GM21786 (cell line): Measurements from ENCODE around the gene CTNNA2.

ENCODE experiments used
- ATAC-seq: cut with Tn5 transposase; IDR thresholded peaks from one replicate; pipeline ENCODE4 v1.9.1; 2021; ENCODE audit not compliant: unreplicated experiment

The CTNNA2 gene

DNA sequence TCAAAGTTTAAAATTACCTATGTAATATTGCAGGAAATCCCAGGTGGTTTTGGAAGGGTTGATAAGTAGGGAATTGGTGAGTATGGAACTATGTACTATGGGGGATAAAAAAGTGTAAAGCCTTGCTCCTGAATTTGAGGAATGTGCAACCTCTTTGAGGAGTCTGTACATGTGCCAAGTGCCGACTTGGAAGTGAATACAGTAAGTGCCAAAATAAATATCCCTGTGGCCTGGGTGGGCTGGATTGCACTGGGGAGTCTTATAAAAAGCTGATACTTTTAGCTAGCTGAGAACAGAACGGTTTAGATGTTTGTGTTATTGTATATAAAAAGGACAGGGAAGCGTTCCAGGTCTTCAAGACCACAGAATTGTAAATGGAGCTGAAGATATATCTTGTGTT is 1108.8 kb downstream of the CTNNA2 start:
- ATAC-seq, result no peak

DNA sequence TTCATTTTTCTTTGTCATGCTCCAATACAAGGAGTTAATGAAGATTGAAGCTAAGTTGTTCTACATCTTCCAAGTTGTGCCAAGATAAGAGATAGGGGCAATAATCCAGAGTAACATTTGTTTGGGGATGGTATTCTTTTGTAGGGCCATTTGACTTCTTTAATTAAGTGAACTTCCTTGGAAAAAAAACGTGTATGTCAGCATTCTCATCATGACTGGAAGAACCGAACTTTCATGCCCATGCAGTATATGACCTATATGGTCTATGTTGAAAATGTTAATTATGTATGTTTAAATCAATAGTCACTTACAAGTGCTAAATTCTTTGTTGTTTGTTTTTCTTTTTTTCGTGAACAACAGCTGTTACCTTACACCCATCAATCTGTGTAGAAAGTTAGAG is 1111.2 kb downstream of the CTNNA2 start:
- no peak for ATAC-seq

DNA sequence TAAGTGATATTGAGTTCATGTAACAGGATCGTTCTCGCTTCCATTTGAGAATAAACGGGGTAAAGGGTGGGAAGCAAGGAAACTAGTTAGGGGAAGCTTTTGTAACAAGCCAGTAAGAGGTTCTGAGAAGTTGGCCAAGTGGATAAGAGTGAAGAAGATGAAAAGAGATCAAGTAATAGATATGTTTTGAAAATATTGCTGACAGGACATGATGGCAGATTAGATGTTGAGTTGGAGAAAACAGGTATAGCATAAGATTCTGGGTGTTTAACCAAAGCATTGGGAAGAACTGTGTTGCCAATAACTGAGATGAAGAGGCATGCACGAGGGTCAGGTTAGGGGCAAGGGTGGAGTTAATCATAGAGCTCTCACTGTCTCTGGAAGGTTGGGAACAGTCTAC is 1121.7 kb downstream of the CTNNA2 start:
- no peak for ATAC-seq

DNA sequence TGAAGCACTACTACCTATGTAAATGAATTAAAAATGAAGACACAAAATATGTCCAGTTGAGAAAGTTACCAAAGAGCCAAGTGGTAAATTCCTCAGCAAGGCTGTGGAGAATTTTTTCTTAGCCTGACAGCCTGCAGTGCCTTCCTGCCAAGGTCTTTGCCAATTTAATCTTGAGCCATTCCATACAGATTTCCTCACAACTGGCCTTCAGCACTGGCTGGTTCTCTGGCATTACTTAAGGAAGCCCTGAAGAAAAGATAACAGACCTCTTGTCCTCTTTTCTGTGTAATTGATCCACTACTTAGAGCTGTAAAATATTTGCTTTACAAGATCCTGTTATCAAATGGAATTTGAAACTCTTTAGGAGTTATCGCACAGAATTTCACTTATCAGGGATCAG is 1125.9 kb downstream of the CTNNA2 start:
- no peak for ATAC-seq

DNA sequence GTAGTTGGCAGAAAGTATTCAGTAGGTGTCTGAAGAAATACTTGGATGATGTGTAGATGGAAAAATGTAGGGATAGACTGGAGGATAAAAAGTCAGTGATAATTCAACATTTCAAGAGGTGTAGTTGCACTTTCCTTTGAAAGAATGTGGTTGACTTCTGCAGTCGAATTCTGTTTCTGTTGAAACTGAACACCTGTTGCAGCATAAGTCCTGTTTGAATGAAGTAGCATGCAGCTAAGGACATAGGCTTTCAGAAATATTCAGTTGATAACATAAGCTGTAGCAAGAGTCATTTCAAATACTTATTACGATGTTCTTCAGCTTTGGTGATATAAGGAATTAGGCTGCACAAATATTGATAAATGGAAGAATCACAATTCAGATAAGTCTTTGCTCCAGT is 1129.6 kb downstream of the CTNNA2 start:
- no peak for ATAC-seq

DNA sequence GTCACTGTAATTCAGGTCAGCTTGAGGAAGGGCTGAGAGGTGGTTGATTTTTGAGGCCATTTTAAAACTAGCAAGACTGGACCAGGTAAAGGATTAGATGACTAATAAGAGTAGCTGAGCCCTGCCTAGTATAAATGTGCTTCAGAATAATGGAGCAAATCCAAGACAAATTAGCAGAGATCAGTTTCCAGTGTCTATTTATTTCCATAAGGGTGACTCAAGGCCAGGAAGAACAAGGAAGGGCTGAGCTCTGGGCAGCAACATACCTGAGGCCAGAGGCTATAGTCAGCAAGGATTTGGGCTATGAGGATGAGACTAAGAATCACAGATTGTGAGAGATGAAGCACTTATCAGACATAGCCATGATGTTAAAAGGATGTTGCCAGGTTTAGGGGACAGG is 1130.7 kb downstream of the CTNNA2 start:
- no peak for ATAC-seq

DNA sequence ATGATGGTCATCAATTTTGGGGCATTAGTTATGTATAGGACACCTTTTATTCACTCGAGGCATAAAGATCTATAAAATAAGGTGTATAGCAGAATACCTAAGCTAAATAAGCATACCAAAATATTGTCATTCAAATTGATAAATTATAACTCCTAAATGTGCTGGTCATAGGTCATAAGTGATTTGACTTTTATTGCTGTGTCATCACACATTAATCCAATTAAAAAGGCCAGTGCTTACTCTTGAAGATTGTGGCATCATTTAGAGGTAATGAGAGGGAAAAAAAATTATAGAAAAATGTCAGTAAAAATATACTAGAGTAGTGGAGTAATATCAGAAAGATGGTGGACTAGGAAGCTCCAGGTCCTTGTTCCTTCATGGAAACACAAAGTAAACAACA is 1138.6 kb downstream of the CTNNA2 start:
- no peak for ATAC-seq

DNA sequence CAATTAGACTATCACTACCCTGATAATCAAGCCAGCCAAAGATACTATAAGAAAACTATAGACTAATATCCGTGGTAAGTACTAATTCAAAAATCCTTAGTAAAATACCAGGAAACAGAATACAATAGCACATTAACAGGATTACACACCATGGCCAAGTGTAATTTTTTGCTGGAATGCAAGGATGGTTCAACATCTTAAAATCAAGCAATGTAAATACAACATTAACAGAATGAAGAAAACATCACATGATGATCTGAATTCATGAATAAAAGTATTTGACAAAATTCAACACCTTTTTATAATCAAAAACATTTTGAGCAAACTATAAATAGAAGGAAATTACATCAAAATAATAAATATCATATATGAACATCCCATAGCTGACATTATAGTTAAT is 1142.4 kb downstream of the CTNNA2 start:
- ATAC-seq, result no peak

DNA sequence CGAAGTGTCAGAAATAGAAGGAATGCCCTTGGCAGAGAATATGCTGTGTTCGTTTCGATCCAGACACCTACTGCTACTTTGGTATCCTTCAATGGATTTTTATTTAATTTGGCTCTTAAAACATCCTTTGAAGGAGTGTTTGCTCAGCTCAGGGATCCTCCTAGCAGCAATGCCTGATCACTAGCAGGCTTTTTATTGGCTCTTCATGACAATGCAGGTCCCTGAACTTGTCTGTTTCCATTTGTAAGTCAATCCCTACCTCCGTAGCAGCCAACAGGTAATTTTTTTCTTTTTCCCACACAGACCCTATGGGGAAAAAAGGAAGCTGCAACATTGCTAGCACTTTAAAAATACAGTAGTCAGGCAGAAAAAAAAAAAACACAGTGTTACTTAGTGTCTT is 1157.9 kb downstream of the CTNNA2 start:
- ATAC-seq, result no peak

DNA sequence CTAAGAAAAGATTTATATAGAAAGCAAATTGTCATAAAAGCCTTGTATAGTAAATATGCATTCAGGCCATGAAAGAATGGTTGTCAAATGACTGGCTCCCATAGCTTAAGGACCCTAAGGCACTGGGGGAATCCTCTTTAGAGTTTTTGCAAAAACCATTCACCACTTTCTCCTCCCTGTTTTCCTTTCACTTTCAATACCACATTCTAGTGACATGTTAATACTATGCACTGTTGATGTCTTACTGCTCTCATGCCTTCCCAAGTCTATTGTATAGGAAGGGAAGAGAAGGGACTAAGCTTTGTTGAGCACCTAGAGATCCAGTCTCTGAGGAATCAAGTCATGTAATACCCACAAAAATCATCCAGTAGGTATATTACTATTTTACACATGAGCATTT is 1174.7 kb downstream of the CTNNA2 start:
- no peak for ATAC-seq

DNA sequence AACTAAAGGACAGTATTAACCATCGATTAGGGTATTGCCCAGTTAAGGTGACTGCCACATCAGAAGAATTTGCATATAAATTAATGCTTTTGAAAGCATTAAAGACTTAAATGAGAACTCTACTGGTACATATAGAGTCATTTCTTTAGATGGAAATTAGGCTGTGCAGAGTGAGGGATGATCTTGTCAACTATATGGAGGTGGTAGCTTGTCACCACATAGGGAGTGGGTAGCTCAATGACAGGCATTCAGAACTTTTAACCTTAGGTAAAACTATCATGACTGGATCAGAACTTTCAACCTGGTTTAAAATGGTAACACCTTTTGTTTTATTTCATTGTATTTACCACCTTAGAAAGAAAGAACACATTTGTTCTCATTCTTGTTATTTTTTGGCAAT is 1176.3 kb downstream of the CTNNA2 start:
- ATAC-seq, result no peak
